SJSA1 (cell line): ENCODE data around the gene RAI14. TPM values are rescaled to one million over a fixed set of nuclear protein-coding genes. Genes with fewer than 3 reads are reported as not detected.

Experiments
- total RNA-seq: library from RNA; depleted of rRNA; stranded (reverse); fragments of >200 nt; shearing (Covaris generic); gene quantifications from 2 replicates; pipeline ENCODE4 v1.2.3, GENCODE V29; 2014; rRNA removed

Gene RAI14
- total RNA-seq, 1 experiment from 2014 or later: 30.6 TPM

Other genes with a start within 250 kb of the RAI14 start
- not detected in 2 replicates for gene TTC23L, start 182.8 kb downstream of the RAI14 start, total RNA-seq